Measurements from ENCODE around the gene AFDN.

GRCh38 chr6:167984876-167985604 lies 158.3 kb downstream of the AFDN start:
- TF ChIP-seq FOXM1 (IDR thresholded peaks at IDR 0.05; ENCODE audit: low read depth, low read length): no peak
- TF ChIP-seq YY1 (IDR thresholded peaks at IDR 0.05; ENCODE audit: low read depth, low read length): no peak
- TF ChIP-seq EGR1 (IDR thresholded peaks at IDR 0.05; ENCODE audit: borderline replicate concordance in 1 of 2, low read depth in 2 of 2, low read length in 2 of 2): no peak
- TF ChIP-seq CTCF (IDR thresholded peaks at IDR 0.05 in 2 of 3, conservative IDR thresholded peaks at IDR 0.05 in 1 of 3; ENCODE audit: control insufficient read depth in 2 of 3, extremely low read depth in 1 of 3, insufficient read depth in 1 of 3, low read depth in 3 of 3, low read length in 3 of 3): no peak
- no peak for TF ChIP-seq POLR2A (IDR thresholded peaks at IDR 0.05; ENCODE audit: low read depth, low read length)

Data from GM12878 (cell line).